Measurements from ENCODE around the gene ATP2B3.

Gene ATP2B3

GRCh38 chrX:153576239-153576870 lies 58.9 kb downstream of the ATP2B3 start:
- no peak for TF ChIP-seq CTCF (IDR thresholded peaks at IDR 0.05; ENCODE audit: control insufficient read depth, extremely low read depth, insufficient read depth)
- DNase-seq (ENCODE audit: low read depth), result no peak
- H3K4me3 ChIP-seq (ENCODE audit: low read depth, low read length), result no peak overlapping the region

GRCh38 chrX:153576961-153577360 lies 59.5 kb downstream of the ATP2B3 start:
- DNase-seq (ENCODE audit: low read depth), result no peak
- no peak for TF ChIP-seq CTCF (IDR thresholded peaks at IDR 0.05; ENCODE audit: control insufficient read depth, extremely low read depth, insufficient read depth)
- H3K4me3 ChIP-seq (ENCODE audit: low read depth, low read length), result no peak overlapping the region

GRCh38 chrX:153578200-153578835 lies 60.9 kb downstream of the ATP2B3 start:
- H3K4me3 ChIP-seq (ENCODE audit: low read depth, low read length), result no peak overlapping the region
- no peak for TF ChIP-seq CTCF (IDR thresholded peaks at IDR 0.05; ENCODE audit: control insufficient read depth, extremely low read depth, insufficient read depth)
- DNase-seq (ENCODE audit: low read depth), result no peak

GRCh38 chrX:153578889-153579288 lies 61.4 kb downstream of the ATP2B3 start:
- no peak for TF ChIP-seq CTCF (IDR thresholded peaks at IDR 0.05; ENCODE audit: control insufficient read depth, extremely low read depth, insufficient read depth)

GRCh38 chrX:153580700-153581386 lies 63.4 kb downstream of the ATP2B3 start:
- no peak overlapping the region for H3K4me3 ChIP-seq (ENCODE audit: low read depth, low read length)
- no peak for TF ChIP-seq CTCF (IDR thresholded peaks at IDR 0.05; ENCODE audit: control insufficient read depth, extremely low read depth, insufficient read depth)
- DNase-seq (ENCODE audit: low read depth), result no peak

More at GRCh38 chrX:153578889-153579288, 61.4 kb downstream of the ATP2B3 start:
- H3K4me3 ChIP-seq (ENCODE audit: low read depth, low read length), result no peak overlapping the region
- DNase-seq (ENCODE audit: low read depth), result no peak

GRCh38 chrX:153582896-153583295 lies 65.5 kb downstream of the ATP2B3 start:
- no peak for TF ChIP-seq CTCF (IDR thresholded peaks at IDR 0.05; ENCODE audit: control insufficient read depth, extremely low read depth, insufficient read depth)
- no peak for DNase-seq (ENCODE audit: low read depth)
- H3K4me3 ChIP-seq (ENCODE audit: low read depth, low read length), result no peak overlapping the region
